Measurements from ENCODE around the gene SERTM1.

Gene SERTM1

DNA sequence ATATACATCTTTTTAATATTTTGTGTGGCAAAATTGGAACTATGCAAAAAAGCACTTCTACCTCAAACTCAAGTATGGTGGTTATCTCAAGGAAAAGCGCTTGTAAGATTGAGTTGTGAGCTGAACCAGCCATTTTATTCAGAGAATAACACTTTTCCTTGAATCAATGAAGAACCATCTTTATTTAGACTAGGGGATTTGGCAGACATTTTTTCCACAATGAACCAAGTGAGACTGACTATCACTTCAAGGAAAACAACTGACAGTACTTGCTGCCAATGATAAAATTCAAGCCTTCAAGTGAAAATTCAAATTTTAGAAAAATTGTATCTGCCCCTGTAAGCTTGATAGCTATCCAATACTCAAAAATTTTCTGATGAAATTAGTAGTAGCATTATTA, 23.2 kb upstream of the SERTM1 start:
- DNase-seq = no peak

DNA sequence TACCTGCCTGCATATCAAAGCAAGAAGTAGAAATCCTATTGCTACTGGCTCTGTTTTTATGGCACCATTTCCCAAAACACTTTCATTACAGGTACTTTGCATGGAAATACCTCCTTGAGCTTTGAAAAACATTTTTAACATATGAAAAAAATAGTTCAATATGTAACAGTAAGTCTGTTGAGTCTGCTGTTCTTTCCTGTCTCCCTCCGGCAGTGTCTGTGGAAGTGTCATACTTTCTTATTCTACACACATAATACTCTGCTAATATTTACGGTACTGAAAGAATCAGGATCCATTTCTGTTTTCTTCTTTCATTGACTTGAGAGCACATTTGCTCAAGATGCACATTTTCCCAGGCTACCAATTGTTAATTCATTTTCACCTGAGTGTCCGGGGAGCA, 8.2 kb upstream of the SERTM1 start:
- TF ChIP-seq, protein P1, sequence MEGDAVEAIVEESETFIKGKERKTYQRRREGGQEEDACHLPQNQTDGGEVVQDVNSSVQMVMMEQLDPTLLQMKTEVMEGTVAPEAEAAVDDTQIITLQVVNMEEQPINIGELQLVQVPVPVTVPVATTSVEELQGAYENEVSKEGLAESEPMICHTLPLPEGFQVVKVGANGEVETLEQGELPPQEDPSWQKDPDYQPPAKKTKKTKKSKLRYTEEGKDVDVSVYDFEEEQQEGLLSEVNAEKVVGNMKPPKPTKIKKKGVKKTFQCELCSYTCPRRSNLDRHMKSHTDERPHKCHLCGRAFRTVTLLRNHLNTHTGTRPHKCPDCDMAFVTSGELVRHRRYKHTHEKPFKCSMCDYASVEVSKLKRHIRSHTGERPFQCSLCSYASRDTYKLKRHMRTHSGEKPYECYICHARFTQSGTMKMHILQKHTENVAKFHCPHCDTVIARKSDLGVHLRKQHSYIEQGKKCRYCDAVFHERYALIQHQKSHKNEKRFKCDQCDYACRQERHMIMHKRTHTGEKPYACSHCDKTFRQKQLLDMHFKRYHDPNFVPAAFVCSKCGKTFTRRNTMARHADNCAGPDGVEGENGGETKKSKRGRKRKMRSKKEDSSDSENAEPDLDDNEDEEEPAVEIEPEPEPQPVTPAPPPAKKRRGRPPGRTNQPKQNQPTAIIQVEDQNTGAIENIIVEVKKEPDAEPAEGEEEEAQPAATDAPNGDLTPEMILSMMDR (IDR thresholded peaks at IDR 0.05) = no peak

More for the DNA sequence above, 23.2 kb upstream of the SERTM1 start:
- Histone ChIP-seq H3K9me3 (no peaks in the 10 kb centered on the region), H3K27me3 (no peaks in the 10 kb centered on the region), H3K27ac (no peak overlapping the region), H3K36me3 (no peaks in the 10 kb centered on the region), H3K4me3 (no peak overlapping the region), H3K4me1 (no peaks in the 10 kb centered on the region)
- TF ChIP-seq, protein P1 (IDR thresholded peaks at IDR 0.05) = no peak
- intact Hi-C loops (cut with DNase I; ENCODE audit: low total_unique reads) = no loop called here

DNA sequence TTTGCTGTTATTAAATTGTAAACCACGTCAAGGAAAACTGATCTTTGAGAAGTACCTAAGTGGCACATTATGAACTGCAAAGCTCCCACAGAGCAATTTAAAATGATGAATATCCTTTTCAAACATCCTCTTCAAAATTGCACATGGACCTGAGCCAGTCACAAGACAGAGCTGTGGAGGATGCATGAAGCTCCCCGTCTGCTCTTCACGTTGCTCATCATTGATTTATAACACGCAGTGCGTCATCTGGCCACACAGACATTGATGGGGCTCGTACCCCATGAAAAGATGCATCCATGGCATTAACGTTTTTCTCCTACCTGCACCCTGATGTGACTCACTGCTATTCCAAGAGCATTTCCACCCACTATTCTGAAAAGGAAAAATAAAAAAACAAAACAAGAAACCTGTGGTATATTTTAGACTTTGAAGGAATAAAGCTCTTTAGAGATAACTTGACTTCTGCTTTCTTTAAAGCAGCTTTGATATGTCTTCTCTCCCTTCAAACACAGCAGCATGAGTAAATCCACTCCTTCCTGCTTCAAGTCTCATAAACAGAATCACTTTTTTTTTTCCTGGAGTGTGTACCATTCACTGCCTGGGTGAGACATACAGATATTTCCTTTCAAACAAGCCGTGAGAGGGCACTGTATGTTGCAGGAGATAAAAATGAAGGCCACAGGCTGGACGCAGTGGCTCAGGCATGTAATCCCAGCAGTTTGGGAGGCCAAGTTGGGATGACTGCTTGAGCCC, 7.2 kb upstream of the SERTM1 start:
- H3K36me3 ChIP-seq = no peaks in the 10 kb centered on the region
- intact Hi-C loops (cut with DNase I; ENCODE audit: low total_unique reads) = no loop called here

More for the DNA sequence above, 8.2 kb upstream of the SERTM1 start:
- H3K4me3 ChIP-seq = no peak overlapping the region
- H3K9me3 ChIP-seq = no peaks in the 10 kb centered on the region
- no peaks in the 10 kb centered on the region for H3K27me3 ChIP-seq
- H3K36me3 ChIP-seq = no peaks in the 10 kb centered on the region
- no peaks in the 10 kb centered on the region for H3K4me1 ChIP-seq
- H3K27ac ChIP-seq = no peak overlapping the region
- no peak for DNase-seq
- intact Hi-C loops (cut with DNase I; ENCODE audit: low total_unique reads) = no loop called here

DNA sequence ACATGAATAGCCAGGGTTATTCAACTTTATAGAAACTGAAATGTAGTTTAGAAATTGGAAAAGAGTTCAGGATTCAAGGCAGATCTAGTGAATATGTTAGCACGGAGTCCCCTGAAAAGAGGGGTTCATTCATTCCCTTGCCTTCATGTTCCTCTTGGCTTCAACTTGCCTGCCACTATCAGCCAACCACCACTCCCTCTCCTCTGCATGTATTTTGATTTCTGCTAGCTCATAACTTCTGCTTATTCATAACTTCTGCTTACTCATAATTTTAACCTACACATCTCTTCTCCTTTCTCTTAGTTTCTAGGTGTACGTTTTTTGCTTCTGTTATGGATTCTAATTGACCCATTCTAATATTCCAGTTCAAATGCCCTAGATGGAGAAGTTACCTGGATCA, 5.5 kb upstream of the SERTM1 start:
- DNase-seq = no peak
- H3K27me3 ChIP-seq = peaks cover 0 to 7% of the 10 kb centered on the region in 2 donors
- intact Hi-C loops (cut with DNase I; ENCODE audit: low total_unique reads) = no loop called here
- H3K36me3 ChIP-seq = no peaks in the 10 kb centered on the region
- H3K4me1 ChIP-seq = no peaks in the 10 kb centered on the region
- H3K4me3 ChIP-seq = no peak overlapping the region
- no peak overlapping the region for H3K27ac ChIP-seq
- TF ChIP-seq, protein P1 (IDR thresholded peaks at IDR 0.05) = no peak
- H3K9me3 ChIP-seq = no peaks in the 10 kb centered on the region

More for the DNA sequence above, 7.2 kb upstream of the SERTM1 start:
- Histone ChIP-seq H3K27me3 (no peaks in the 10 kb centered on the region), H3K27ac (no peak overlapping the region), H3K4me1 (no peaks in the 10 kb centered on the region), H3K4me3 (no peak overlapping the region), H3K9me3 (no peaks in the 10 kb centered on the region)
- DNase-seq = no peak
- TF ChIP-seq, protein P1 (IDR thresholded peaks at IDR 0.05) = no peak

DNA sequence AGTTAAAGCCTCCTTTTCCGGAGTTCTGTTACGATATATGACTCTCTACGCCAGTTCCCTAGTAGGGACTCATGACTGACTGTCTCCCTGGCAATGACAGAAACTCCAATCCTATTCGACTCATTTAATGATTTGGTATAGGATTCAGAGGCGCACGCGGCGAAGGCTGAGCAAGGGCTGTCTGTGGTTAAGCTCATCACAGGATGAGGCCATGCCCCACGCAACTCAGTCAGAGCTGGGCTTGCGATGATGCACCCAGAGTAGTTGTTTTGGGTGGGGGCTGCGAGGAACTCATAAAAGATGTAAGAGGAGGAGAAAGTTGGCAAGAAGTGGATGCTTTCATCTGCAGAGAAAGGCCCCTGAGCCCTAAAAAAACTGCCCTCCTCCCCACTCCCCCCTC, 468 bp upstream of the SERTM1 start:
- no peaks in the 10 kb centered on the region for H3K9me3 ChIP-seq
- intact Hi-C loops (cut with DNase I; ENCODE audit: low total_unique reads) = no loop called here
- peak overlapping the region in 1 of 2 donors; percentile 37 for H3K4me3 ChIP-seq
- H3K36me3 ChIP-seq = no peaks in the 10 kb centered on the region
- no peak for DNase-seq
- TF ChIP-seq, protein P1 (IDR thresholded peaks at IDR 0.05) = no peak
- no peak overlapping the region for H3K27ac ChIP-seq
- peaks cover 0 to 9% (median 6%) of the 10 kb centered on the region in 4 donors for H3K4me1 ChIP-seq
- peaks cover 0 to 28% of the 10 kb centered on the region in 2 donors for H3K27me3 ChIP-seq
